ENCODE measurements around the gene GNB5. TPM values are rescaled to one million over a fixed set of nuclear protein-coding genes. Genes with fewer than 3 reads are reported as not detected.

GNB5 gene
- total RNA-seq, 2 experiments from 2014 or later: 35.4 to 35.5 TPM

GRCh38 chr15:52133510-52134220 is 57.5 kb downstream of the GNB5 start:
- Mint-ChIP-seq H3K4me3 (no peak overlapping the region), H3K36me3 (ENCODE audit: low read depth) (peaks cover 21% of the 10 kb centered on the region), H3K9me3 (no peaks in the 10 kb centered on the region), H3K4me1 (peaks cover 15% of the 10 kb centered on the region), H3K27me3 (no peaks in the 10 kb centered on the region), H3K27ac (no peak overlapping the region)
- CTCF ChIA-PET: no interaction called here
- DNase-seq: no peak
- POLR2A ChIA-PET: no interaction called here

DNA sequence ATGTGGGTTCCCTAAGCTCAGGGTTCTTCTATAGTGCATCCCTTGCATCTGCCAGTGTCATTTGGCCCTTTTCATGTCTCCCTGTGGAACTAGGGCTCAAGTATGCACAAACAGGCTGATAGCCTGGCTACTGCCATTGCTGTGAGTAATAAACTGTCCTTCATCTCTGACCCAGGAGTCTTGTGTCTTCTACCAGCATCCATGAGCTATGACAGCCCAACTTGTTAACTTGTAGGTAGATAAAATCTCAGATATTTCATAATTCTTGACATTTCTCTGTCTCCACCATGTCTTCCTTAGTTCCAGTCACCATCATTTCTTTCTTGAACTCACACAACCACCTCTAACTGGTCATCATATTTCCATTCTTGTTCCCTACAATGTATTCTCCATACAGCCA is 59.1 kb downstream of the GNB5 start:
- peaks cover 15% of the 10 kb centered on the region for H3K4me1 Mint-ChIP-seq
- H3K36me3 Mint-ChIP-seq (ENCODE audit: low read depth): peaks cover 16% of the 10 kb centered on the region
- H3K27ac Mint-ChIP-seq: no peak overlapping the region
- ChIA-PET POLR2A (no interaction called here), CTCF (no interaction called here)
- H3K4me3 Mint-ChIP-seq: no peak overlapping the region
- H3K27me3 Mint-ChIP-seq: no peaks in the 10 kb centered on the region
- no peaks in the 10 kb centered on the region for H3K9me3 Mint-ChIP-seq
- DNase-seq: no peak

GRCh38 chr15:52128568-52128967 is 62.6 kb downstream of the GNB5 start:
- Mint-ChIP-seq H3K27ac (no peak overlapping the region), H3K4me3 (no peak overlapping the region), H3K9me3 (no peaks in the 10 kb centered on the region), H3K36me3 (ENCODE audit: low read depth) (peaks cover 16% of the 10 kb centered on the region), H3K27me3 (no peaks in the 10 kb centered on the region), H3K4me1 (peaks cover 6% of the 10 kb centered on the region)
- no peak for DNase-seq
- CTCF ChIA-PET: interaction anchor here (1.4 kb wide), 1 partner anchor 12 kb away, joined by 8 read pairs; no protein-coding TSS in a partner anchor
- POLR2A ChIA-PET: no interaction called here

- DNase-seq: no peak
- ChIA-PET CTCF (interaction anchor here (0.6 to 1.0 kb wide), 2 partner anchors 15 to 145 kb away, joined by 3 to 4 read pairs; no protein-coding TSS in a partner anchor), POLR2A (no interaction called here)
- Mint-ChIP-seq H3K27me3 (no peaks in the 10 kb centered on the region), H3K4me1 (peaks cover 6% of the 10 kb centered on the region), H3K4me3 (no peak overlapping the region), H3K27ac (no peak overlapping the region), H3K9me3 (no peaks in the 10 kb centered on the region), H3K36me3 (ENCODE audit: low read depth) (peaks cover 8% of the 10 kb centered on the region)
Measured at GRCh38 chr15:52124270-52124880, 66.8 kb downstream of the GNB5 start.

DNA sequence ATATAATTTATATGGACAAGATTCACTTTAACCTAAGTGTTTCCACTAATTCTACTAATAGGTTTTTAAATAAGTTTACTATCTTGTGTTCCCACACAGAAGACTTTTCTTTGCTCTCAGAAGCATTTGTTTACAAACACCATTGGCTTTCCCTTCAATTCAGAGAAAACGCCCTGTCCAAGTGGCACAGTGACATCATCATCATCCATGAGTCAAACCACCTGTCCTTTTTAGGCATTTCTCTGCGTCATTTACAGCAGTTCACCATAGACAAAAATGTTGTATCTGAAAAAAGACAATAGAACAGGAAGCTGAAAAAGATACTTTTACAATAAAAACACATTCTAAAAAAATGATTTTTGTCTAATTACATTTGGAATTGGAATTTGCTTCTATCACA is 69.3 kb downstream of the GNB5 start:
- peaks cover 6% of the 10 kb centered on the region for H3K4me1 Mint-ChIP-seq
- ChIA-PET CTCF (interaction anchor here (1.0 kb wide), 1 partner anchor 19 kb away, joined by 3 read pairs; no protein-coding TSS in a partner anchor), POLR2A (no interaction called here)
- peaks cover 8% of the 10 kb centered on the region for H3K36me3 Mint-ChIP-seq (ENCODE audit: low read depth)
- H3K27me3 Mint-ChIP-seq: no peaks in the 10 kb centered on the region
- no peak overlapping the region for H3K4me3 Mint-ChIP-seq
- H3K27ac Mint-ChIP-seq: no peak overlapping the region
- no peak for DNase-seq
- H3K9me3 Mint-ChIP-seq: no peaks in the 10 kb centered on the region

GRCh38 chr15:52121006-52121405 is 70.2 kb downstream of the GNB5 start:
- no peak for DNase-seq
- ChIA-PET POLR2A (no interaction called here), CTCF (no interaction called here)
- no peak overlapping the region for H3K4me3 Mint-ChIP-seq
- H3K27ac Mint-ChIP-seq: no peak overlapping the region
- peaks cover 8% of the 10 kb centered on the region for H3K36me3 Mint-ChIP-seq (ENCODE audit: low read depth)
- H3K4me1 Mint-ChIP-seq: peaks cover 6% of the 10 kb centered on the region
- no peaks in the 10 kb centered on the region for H3K27me3 Mint-ChIP-seq
- H3K9me3 Mint-ChIP-seq: no peaks in the 10 kb centered on the region

GRCh38 chr15:52120488-52120887 is 70.7 kb downstream of the GNB5 start:
- ChIA-PET CTCF (no interaction called here), POLR2A (no interaction called here)
- peaks cover 10% of the 10 kb centered on the region for H3K4me1 Mint-ChIP-seq
- H3K27ac Mint-ChIP-seq: no peak overlapping the region
- peaks cover 7% of the 10 kb centered on the region for H3K36me3 Mint-ChIP-seq (ENCODE audit: low read depth)
- peaks cover 3% of the 10 kb centered on the region for H3K27me3 Mint-ChIP-seq
- H3K9me3 Mint-ChIP-seq: no peaks in the 10 kb centered on the region
- no peak for DNase-seq
- H3K4me3 Mint-ChIP-seq: no peak overlapping the region

- DNase-seq: no peak
- Mint-ChIP-seq H3K9me3 (no peaks in the 10 kb centered on the region), H3K36me3 (ENCODE audit: low read depth) (peaks cover 5% of the 10 kb centered on the region), H3K4me1 (peaks cover 4% of the 10 kb centered on the region), H3K27ac (no peak overlapping the region), H3K4me3 (no peak overlapping the region), H3K27me3 (peaks cover 6% of the 10 kb centered on the region)
- ChIA-PET POLR2A (interaction anchor here (1.1 kb wide), 1 partner anchor 60 kb away, joined by 3 read pairs; no protein-coding TSS in a partner anchor), CTCF (interaction anchor here (0.7 kb wide), 1 partner anchor 182 kb away, joined by 3 read pairs; no protein-coding TSS in a partner anchor)
Measured at GRCh38 chr15:52118969-52119749, 72.0 kb downstream of the GNB5 start.

DNA sequence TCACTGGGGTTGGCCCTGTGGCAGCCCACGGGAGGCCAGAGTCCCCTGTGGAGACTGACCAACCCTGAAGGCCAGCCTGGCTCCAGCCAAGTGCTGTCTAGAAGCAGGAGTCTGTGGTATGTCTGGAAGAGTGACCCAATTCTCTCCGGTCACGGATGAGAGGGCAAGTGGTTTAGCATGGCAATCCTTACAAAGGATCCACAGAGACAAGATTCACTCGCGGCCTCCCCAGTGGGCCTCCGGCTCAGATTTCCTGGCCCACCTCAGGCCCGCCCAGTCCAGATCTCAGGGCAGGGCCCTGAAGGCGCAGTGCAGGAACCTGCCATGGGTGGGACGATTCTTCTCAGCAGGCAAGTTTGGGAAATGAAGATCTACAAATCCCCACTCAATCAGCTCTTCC is 73.6 kb downstream of the GNB5 start:
- Mint-ChIP-seq H3K4me1 (peaks cover 4% of the 10 kb centered on the region), H3K36me3 (ENCODE audit: low read depth) (no peaks in the 10 kb centered on the region), H3K9me3 (no peaks in the 10 kb centered on the region), H3K27ac (no peak overlapping the region), H3K4me3 (no peak overlapping the region), H3K27me3 (peaks cover 6% of the 10 kb centered on the region)
- ChIA-PET POLR2A (no interaction called here), CTCF (no interaction called here)
- no peak for DNase-seq

- Mint-ChIP-seq H3K9me3 (no peaks in the 10 kb centered on the region), H3K27me3 (peaks cover 13% of the 10 kb centered on the region), H3K36me3 (ENCODE audit: low read depth) (no peaks in the 10 kb centered on the region), H3K4me1 (peaks cover 6% of the 10 kb centered on the region), H3K27ac (no peak overlapping the region), H3K4me3 (no peak overlapping the region)
- no peak for DNase-seq
- ChIA-PET CTCF (interaction anchor here (1.1 to 1.6 kb wide), 2 partner anchors 32 to 92 kb away, joined by 3 to 4 read pairs; no protein-coding TSS in a partner anchor), POLR2A (no interaction called here)
Measured at GRCh38 chr15:52115598-52116427, 75.4 kb downstream of the GNB5 start.

GRCh38 chr15:52114261-52115055 is 76.7 kb downstream of the GNB5 start:
- Mint-ChIP-seq H3K36me3 (ENCODE audit: low read depth) (no peaks in the 10 kb centered on the region), H3K9me3 (no peaks in the 10 kb centered on the region), H3K4me3 (no peak overlapping the region), H3K27ac (no peak overlapping the region), H3K27me3 (peaks cover 21% of the 10 kb centered on the region), H3K4me1 (peaks cover 7% of the 10 kb centered on the region)
- ChIA-PET CTCF (interaction anchor here (1.6 kb wide), 1 partner anchor 31 kb away, joined by 4 read pairs; no protein-coding TSS in a partner anchor), POLR2A (no interaction called here)
- no peak for DNase-seq

DNA sequence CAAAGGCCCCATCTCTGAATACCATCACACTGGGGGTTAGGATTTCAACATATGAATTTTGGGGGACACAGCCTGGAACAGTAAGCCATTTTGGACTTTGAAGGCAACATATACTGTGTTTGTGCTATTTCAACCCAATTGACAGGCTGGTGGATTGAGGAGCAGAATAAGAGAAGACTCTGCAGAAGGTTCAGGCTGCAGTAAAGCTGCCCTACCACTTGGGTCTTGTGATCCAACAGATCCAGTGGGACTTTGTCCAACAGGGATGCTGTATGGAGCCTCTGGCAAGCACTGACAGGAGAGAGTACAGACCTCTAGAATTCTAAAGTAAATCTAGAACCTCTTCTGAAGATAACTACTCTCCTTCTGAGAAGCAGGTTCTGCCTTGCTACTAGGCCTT is 77.5 kb downstream of the GNB5 start:
- peaks cover 26% of the 10 kb centered on the region for H3K27me3 Mint-ChIP-seq
- no peak overlapping the region for H3K4me3 Mint-ChIP-seq
- DNase-seq: no peak
- no peaks in the 10 kb centered on the region for H3K36me3 Mint-ChIP-seq (ENCODE audit: low read depth)
- H3K27ac Mint-ChIP-seq: no peak overlapping the region
- H3K9me3 Mint-ChIP-seq: no peaks in the 10 kb centered on the region
- ChIA-PET CTCF (interaction anchor here (0.5 kb wide), 1 partner anchor 114 kb away, joined by 4 read pairs; no protein-coding TSS in a partner anchor), POLR2A (no interaction called here)
- peaks cover 7% of the 10 kb centered on the region for H3K4me1 Mint-ChIP-seq

Measured in activated CD4-positive, alpha-beta memory T cell treated with anti-CD3 and anti-CD28 coated beads, Interleukin-2, amount 10 ng/mL, durations not matched to agents 7 days and 5 days (primary cell).